H1 (cell line): Measurements from ENCODE around the gene VIPR1. TPM values are rescaled to one million over a fixed set of nuclear protein-coding genes. Genes with fewer than 3 reads are reported as not detected.
A peak's percentile ranks its signal among the peaks of the same experiment; 100 is the strongest.

ENCODE experiments used
- CHD7 ChIP-seq: fragments of 300-600 bp; sonication (generic); IDR thresholded peaks from 2 replicates; pipeline ENCODE4 v1.7.1; 2012; ENCODE audit warnings: low read length, moderate library complexity, mild to moderate bottlenecking, inconsistent platforms; ENCODE audit not compliant: insufficient replicate concordance
- E2F6 ChIP-seq: IDR thresholded peaks from 2 replicates; pipeline ENCODE4 v1.6.1; 2012; ENCODE audit warnings: inconsistent platforms
- RXRA ChIP-seq: IDR thresholded peaks from 2 replicates; pipeline ENCODE4 v1.6.1; 2011; ENCODE audit warnings: low read depth, mild to moderate bottlenecking, low read length, moderate library complexity; ENCODE audit not compliant: insufficient read depth
- YY1 ChIP-seq: IDR thresholded peaks from 2 replicates; pipeline ENCODE4 v1.6.1; 2011; ENCODE audit warnings: low read depth, mild to moderate bottlenecking, low read length
- polyA plus RNA-seq, 7 experiments: library from polyadenylated mRNA; depleted of rRNA in 3 of 7; stranded (reverse) in 5 of 7; unstranded in 2 of 7; fragments of >200 nt in 5 of 7; fragments of 200-250 nt in 2 of 7; gene quantifications; 1 replicate in 5 of 7; 2 replicates in 1 of 7; 4 replicates in 1 of 7; pipeline versions ENCODE4 v1.2.1 to v1.2.3, GENCODE V29; 2011 to 2013; ENCODE audit warnings: missing spikeins in 2 of 7, mixed read lengths in 2 of 7
- total RNA-seq: library from RNA; stranded (reverse); fragmentation: NEBNext Ultra II Directional; extraction: Animal tissue kit (Norgen Biotek cat#: 25700); gene quantifications from 2 replicates; pipeline ENCODE4 v1.2.1, GENCODE V29; 2021

VIPR1 gene
- total and polyA plus RNA-seq, 2 of the 8 experiments (the other 6 are each of a cell fraction or from before 2014, with no cell fraction given), result 7.8 to 10.1 TPM

- TF ChIP-seq CHD7, result no peak
- TF ChIP-seq YY1, result no peak
- TF ChIP-seq E2F6, result 0 out of 2 replicates have a peak, but pooled peaks have one; percentile 18
- no peak for TF ChIP-seq RXRA
Measured at GRCh38 chr3:42498791-42499477, 3.5 kb upstream of the VIPR1 start (continued).
